Right lobe of liver (tissue), 4 donors: ENCODE measurements around the gene PCGF2.

Experiments
- CTCF ChIP-seq, 4 donors: fragments of 200-600 bp in 3 of 4; fragments of 450-650 bp in 1 of 4; IDR thresholded peaks; one replicate each; pipeline versions ENCODE4 v1.5.1 to v1.8.0; 2016 to 2022; ENCODE audit warnings: antibody characterized with exemption in 4 of 4, mild to moderate bottlenecking in 2 of 4
- POLR2A ChIP-seq: fragments of 450-650 bp; IDR thresholded peaks from one replicate; pipeline ENCODE4 v1.6.1; 2017; ENCODE audit warnings: antibody characterized with exemption, mild to moderate bottlenecking
- donor health status: DM: no; HTN: no; CAD: no.
- donor health status: DM: no; HTN: no; CAD: no.
- donor health status: DM: no; HTN: yes; CAD: no.

GRCh38 chr17:38738007-38738662 is 10.0 kb downstream of the PCGF2 start:
- TF ChIP-seq POLR2A (no peak), CTCF (IDR thresholded peaks at IDR 0.05) (no peak)
